Gastroesophageal sphincter (tissue), 3 donors: ENCODE results near the gene KPTN.

ENCODE experiments used
- CTCF ChIP-seq, 4 experiments: fragments of 200-600 bp in 2 of 4; fragments of 450-650 bp in 2 of 4; sonication (generic) in 1 of 4; IDR thresholded peaks; one replicate each; pipeline ENCODE4 v1.5.1; 2017 to 2019; ENCODE audit warnings: antibody characterized with exemption in 4 of 4, mild to moderate bottlenecking in 2 of 4, moderate library complexity in 2 of 4
- POLR2A ChIP-seq, 2 donors: fragments of 450-650 bp; IDR thresholded peaks; one replicate each; pipeline ENCODE4 v1.6.1; 2017; ENCODE audit warnings: antibody characterized with exemption in 2 of 2, mild to moderate bottlenecking in 2 of 2, moderate library complexity in 1 of 2
- POLR2AphosphoS5 ChIP-seq: sonication (generic); formaldehyde crosslinking; IDR thresholded peaks from one replicate; pipeline ENCODE4 v1.6.1; 2017; ENCODE audit warnings: antibody characterized with exemption

- TF ChIP-seq POLR2A (IDR thresholded peaks at IDR 0.05) (no peak), CTCF (IDR thresholded peaks at IDR 0.05) (peak in 3 of 4 experiments; percentile 37 to 47 (median 44)), POLR2AphosphoS5 (no peak)
Observed at GRCh38 chr19:47430041-47430802, 53.8 kb downstream of the KPTN start.
